HL-60 (cell line): ENCODE measurements around the gene CAMKK1.
"Not testable (repeated sequence)": the region's sequence is repeated elsewhere in the genome, so short reads cannot be mapped to it uniquely, and the experiment has no call there.

Source experiments
- DNase-seq, 2 experiments: peaks; one replicate each; pipeline ENCODE4 v3.0.0-alpha.2; 2010 to 2020; ENCODE audit warnings: low read depth in 1 of 2, low spot score in 1 of 2
- H3K27ac ChIP-seq: fragments of 250-450 bp; sonication (Bioruptor Pico); replicated peaks from 2 replicates; pipeline ENCODE4 v1.5.1; 2020; ENCODE audit warnings: mild to moderate bottlenecking, moderate library complexity
- H3K27me3 ChIP-seq: fragments of 250-450 bp; sonication (Bioruptor Pico); 2 replicates; pipeline ENCODE4 v1.5.1; 2021; ENCODE audit warnings: mild to moderate bottlenecking, moderate library complexity; ENCODE audit not compliant: insufficient read depth, poor library complexity, severe bottlenecking
- H3K4me3 ChIP-seq: replicated peaks from 2 replicates; pipeline ENCODE4 v1.5.1; 2011; ENCODE audit warnings: mild to moderate bottlenecking, control low read depth, low read length; ENCODE audit not compliant: insufficient read depth
- CTCF ChIP-seq: IDR thresholded peaks from one replicate; pipeline ENCODE4 v1.5.1; 2011; ENCODE audit warnings: low read length, control low read depth, inconsistent platforms; ENCODE audit not compliant: insufficient read depth
- GABPA ChIP-seq: IDR thresholded peaks from 2 replicates; pipeline ENCODE4 v1.6.1; 2012; ENCODE audit warnings: low read depth
- POLR2AphosphoS5 ChIP-seq: IDR thresholded peaks from 2 replicates; pipeline ENCODE4 v1.6.1; 2012; ENCODE audit warnings: low read depth
- SPI1 ChIP-seq: IDR thresholded peaks from 2 replicates; pipeline ENCODE4 v1.6.1; 2012; ENCODE audit warnings: low read depth, mild to moderate bottlenecking, borderline replicate concordance
- TF ChIP-seq, protein P1 (sequence below): IDR thresholded peaks from 2 replicates; pipeline ENCODE4 v1.6.1; 2012; ENCODE audit warnings: low read depth; ENCODE audit not compliant: insufficient replicate concordance

The CAMKK1 gene

DNA sequence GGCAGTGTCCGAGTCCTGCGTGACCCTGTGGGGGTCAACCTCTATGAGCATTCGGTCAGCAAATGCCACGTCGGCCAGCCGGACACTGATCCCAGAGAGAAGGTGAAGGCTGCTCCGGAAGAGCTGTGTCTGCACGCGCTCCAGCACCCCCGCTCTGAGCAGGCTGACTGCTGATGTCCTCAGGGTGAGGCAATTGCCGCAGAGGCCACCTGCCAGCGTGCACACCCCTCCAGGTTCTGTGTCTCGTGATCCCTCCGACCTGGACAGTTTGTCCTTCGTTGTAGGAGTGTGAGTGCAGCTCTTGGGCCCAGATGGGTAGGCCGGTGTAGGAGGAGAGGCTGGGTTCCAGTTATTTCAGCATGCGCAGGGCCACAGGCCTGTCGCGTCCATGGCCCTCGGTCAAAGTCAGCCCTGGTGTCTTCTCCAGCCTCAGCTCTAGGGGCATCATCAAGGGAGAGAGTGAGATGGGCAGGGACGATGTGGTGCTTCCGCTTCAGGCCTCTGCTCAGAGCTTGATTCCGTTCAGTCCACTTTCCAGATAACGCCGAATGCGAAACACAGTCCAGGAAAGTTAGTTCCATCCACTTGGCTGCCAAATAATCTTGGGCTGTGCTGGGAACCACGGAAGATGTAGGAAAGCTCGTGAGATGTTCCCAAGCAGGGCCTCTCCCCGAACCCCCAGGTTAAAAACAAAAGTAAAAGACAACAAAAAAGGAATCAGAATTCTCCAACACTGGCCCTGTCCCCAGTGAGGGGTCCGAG, 31.7 kb downstream of the CAMKK1 start:
- no peak for DNase-seq
- H3K4me3 ChIP-seq: no peak overlapping the region
- no peaks in the 10 kb centered on the region for H3K27me3 ChIP-seq
- TF ChIP-seq POLR2AphosphoS5 (no peak), GABPA (no peak), SPI1 (no peak), CTCF (no peak)
- TF ChIP-seq, protein P1, sequence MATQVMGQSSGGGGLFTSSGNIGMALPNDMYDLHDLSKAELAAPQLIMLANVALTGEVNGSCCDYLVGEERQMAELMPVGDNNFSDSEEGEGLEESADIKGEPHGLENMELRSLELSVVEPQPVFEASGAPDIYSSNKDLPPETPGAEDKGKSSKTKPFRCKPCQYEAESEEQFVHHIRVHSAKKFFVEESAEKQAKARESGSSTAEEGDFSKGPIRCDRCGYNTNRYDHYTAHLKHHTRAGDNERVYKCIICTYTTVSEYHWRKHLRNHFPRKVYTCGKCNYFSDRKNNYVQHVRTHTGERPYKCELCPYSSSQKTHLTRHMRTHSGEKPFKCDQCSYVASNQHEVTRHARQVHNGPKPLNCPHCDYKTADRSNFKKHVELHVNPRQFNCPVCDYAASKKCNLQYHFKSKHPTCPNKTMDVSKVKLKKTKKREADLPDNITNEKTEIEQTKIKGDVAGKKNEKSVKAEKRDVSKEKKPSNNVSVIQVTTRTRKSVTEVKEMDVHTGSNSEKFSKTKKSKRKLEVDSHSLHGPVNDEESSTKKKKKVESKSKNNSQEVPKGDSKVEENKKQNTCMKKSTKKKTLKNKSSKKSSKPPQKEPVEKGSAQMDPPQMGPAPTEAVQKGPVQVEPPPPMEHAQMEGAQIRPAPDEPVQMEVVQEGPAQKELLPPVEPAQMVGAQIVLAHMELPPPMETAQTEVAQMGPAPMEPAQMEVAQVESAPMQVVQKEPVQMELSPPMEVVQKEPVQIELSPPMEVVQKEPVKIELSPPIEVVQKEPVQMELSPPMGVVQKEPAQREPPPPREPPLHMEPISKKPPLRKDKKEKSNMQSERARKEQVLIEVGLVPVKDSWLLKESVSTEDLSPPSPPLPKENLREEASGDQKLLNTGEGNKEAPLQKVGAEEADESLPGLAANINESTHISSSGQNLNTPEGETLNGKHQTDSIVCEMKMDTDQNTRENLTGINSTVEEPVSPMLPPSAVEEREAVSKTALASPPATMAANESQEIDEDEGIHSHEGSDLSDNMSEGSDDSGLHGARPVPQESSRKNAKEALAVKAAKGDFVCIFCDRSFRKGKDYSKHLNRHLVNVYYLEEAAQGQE: no peak
- no peak overlapping the region for H3K27ac ChIP-seq

- TF ChIP-seq SPI1 (no peak), CTCF (no peak), POLR2AphosphoS5 (no peak), GABPA (no peak)
- TF ChIP-seq, protein P1: no peak
- no peak overlapping the region for H3K4me3 ChIP-seq
- H3K27me3 ChIP-seq: no peaks in the 10 kb centered on the region
- no peak for DNase-seq
- no peak overlapping the region for H3K27ac ChIP-seq
Observed at GRCh38 chr17:3859940-3860339, 32.9 kb downstream of the CAMKK1 start.

- H3K4me3 ChIP-seq: no peak overlapping the region
- TF ChIP-seq, protein P1: no peak
- no peak for TF ChIP-seq CTCF
- DNase-seq: no peak
Observed at GRCh38 chr17:3857261-3858105, 35.4 kb downstream of the CAMKK1 start.

DNA sequence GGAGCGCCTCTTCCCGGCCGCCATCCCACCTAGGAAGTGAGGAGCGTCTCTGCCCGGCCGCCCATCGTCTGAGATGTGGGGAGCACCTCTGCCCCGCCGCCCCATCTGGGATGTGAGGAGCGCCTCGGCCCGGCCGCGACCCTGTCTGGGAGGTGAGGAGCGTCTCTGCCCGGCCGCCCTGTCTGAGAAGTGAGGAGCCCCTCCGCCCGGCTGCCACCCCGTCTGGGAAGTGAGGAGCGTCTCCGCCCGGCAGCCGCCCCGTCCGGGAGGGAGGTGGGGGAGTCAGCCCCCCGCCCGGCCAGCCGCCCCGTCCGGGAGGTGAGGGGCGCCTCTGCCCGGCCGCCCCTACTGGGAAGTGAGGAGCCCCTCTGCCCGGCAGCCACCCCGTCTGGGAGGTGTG, 38.6 kb downstream of the CAMKK1 start:
- not testable (repeated sequence) for H3K4me3 ChIP-seq, H3K27me3 ChIP-seq, H3K27ac ChIP-seq, DNase-seq

More at GRCh38 chr17:3857261-3858105, 35.4 kb downstream of the CAMKK1 start:
- no peak overlapping the region for H3K27ac ChIP-seq
- H3K27me3 ChIP-seq: no peaks in the 10 kb centered on the region
